Measurements from ENCODE around the gene NLRP6. TPM values are rescaled to one million over a fixed set of nuclear protein-coding genes. Genes with fewer than 3 reads are reported as not detected.
"Not testable (repeated sequence)": the region's sequence is repeated elsewhere in the genome, so short reads cannot be mapped to it uniquely, and the experiment has no call there.

The NLRP6 gene
- total RNA-seq, 1 experiment from 2014 or later: not detected

- DNase-seq, H3K36me3 ChIP-seq, H3K27me3 ChIP-seq, H3K9me3 ChIP-seq: not testable (repeated sequence)
- peak overlapping the region; percentile 70 for H3K4me3 ChIP-seq
Measured at GRCh38 chr11:308740-309665, 30.8 kb downstream of the NLRP6 start.

GRCh38 chr11:309979-310572 is 31.9 kb downstream of the NLRP6 start:
- H3K4me3 ChIP-seq: peak overlapping the region; percentile 70
- not testable (repeated sequence) for H3K27me3 ChIP-seq, DNase-seq, H3K9me3 ChIP-seq
- peaks cover 11% of the 10 kb centered on the region for H3K36me3 ChIP-seq

GRCh38 chr11:311013-311748 is 33.0 kb downstream of the NLRP6 start:
- DNase-seq, H3K27me3 ChIP-seq, H3K9me3 ChIP-seq: not testable (repeated sequence)
- Histone ChIP-seq H3K36me3 (peaks cover 19% of the 10 kb centered on the region), H3K4me3 (peak overlapping the region; percentile 20; the same call in 1 of the 2 replicates)

- no peaks in the 10 kb centered on the region for H3K27me3 ChIP-seq
- peak overlapping the region; percentile 20; the same call in 1 of the 2 replicates for H3K4me3 ChIP-seq
- no peaks in the 10 kb centered on the region for H3K9me3 ChIP-seq
- no peak for DNase-seq
- H3K36me3 ChIP-seq: peaks cover 25% of the 10 kb centered on the region
Measured at GRCh38 chr11:312092-312816, 34.0 kb downstream of the NLRP6 start.

GRCh38 chr11:313304-313786 is 35.1 kb downstream of the NLRP6 start:
- H3K4me3 ChIP-seq: peak overlapping the region; percentile 59
- H3K36me3 ChIP-seq: peaks cover 25% of the 10 kb centered on the region
- no peaks in the 10 kb centered on the region for H3K27me3 ChIP-seq
- DNase-seq: no peak
- H3K9me3 ChIP-seq: no peaks in the 10 kb centered on the region

GRCh38 chr11:313787-314553 is 35.8 kb downstream of the NLRP6 start, which contains the start of gene IFITM1:
Gene IFITM1, plus strand, starts transcription at chr11:314040. Its CDS starts 131 bp downstream, at chr11:314171.
- H3K4me3 ChIP-seq: peak within 1 kb of the TSS; percentile 59
- no peaks in the 10 kb centered on the region for H3K27me3 ChIP-seq
- no peaks in the 10 kb centered on the region for H3K9me3 ChIP-seq
- no peak for DNase-seq
- peaks cover 25% of the 10 kb centered on the region for H3K36me3 ChIP-seq

- not testable (repeated sequence) for H3K9me3 ChIP-seq, DNase-seq, H3K27me3 ChIP-seq
- Histone ChIP-seq H3K4me3 (peak overlapping the region; percentile 59), H3K36me3 (peaks cover 26% of the 10 kb centered on the region)
Measured at GRCh38 chr11:314554-314875, 36.3 kb downstream of the NLRP6 start.

- H3K36me3 ChIP-seq: peaks cover 23% of the 10 kb centered on the region
- no peaks in the 10 kb centered on the region for H3K9me3 ChIP-seq
- no peak for DNase-seq
- no peaks in the 10 kb centered on the region for H3K27me3 ChIP-seq
- H3K4me3 ChIP-seq: peak overlapping the region; percentile 59
Measured at GRCh38 chr11:315051-315481, 36.9 kb downstream of the NLRP6 start.

GRCh38 chr11:315516-315994 is 37.3 kb downstream of the NLRP6 start:
- H3K9me3 ChIP-seq: no peaks in the 10 kb centered on the region
- H3K27me3 ChIP-seq: no peaks in the 10 kb centered on the region
- H3K36me3 ChIP-seq: peaks cover 23% of the 10 kb centered on the region
- H3K4me3 ChIP-seq: peak overlapping the region; percentile 59
- DNase-seq: no peak

GRCh38 chr11:316031-316701 is 38.0 kb downstream of the NLRP6 start:
- Histone ChIP-seq H3K36me3 (peaks cover 23% of the 10 kb centered on the region), H3K4me3 (peak overlapping the region; percentile 59), H3K27me3 (no peaks in the 10 kb centered on the region), H3K9me3 (no peaks in the 10 kb centered on the region)
- no peak for DNase-seq

GRCh38 chr11:316891-317301 is 38.7 kb downstream of the NLRP6 start:
- Histone ChIP-seq H3K9me3 (no peaks in the 10 kb centered on the region), H3K27me3 (no peaks in the 10 kb centered on the region), H3K36me3 (peaks cover 23% of the 10 kb centered on the region), H3K4me3 (peak overlapping the region; percentile 59; the same call in 1 of the 2 replicates)
- no peak for DNase-seq

GRCh38 chr11:317668-318404 is 39.6 kb downstream of the NLRP6 start:
- Histone ChIP-seq H3K4me3 (peak overlapping the region; percentile 15; the same call in 1 of the 2 replicates), H3K36me3 (peaks cover 23% of the 10 kb centered on the region)
- H3K9me3 ChIP-seq, DNase-seq, H3K27me3 ChIP-seq: not testable (repeated sequence)

- peaks cover 23% of the 10 kb centered on the region for H3K36me3 ChIP-seq
- H3K4me3 ChIP-seq: peak overlapping the region; percentile 63
- H3K27me3 ChIP-seq, DNase-seq, H3K9me3 ChIP-seq: not testable (repeated sequence)
Measured at GRCh38 chr11:318405-319120, 40.4 kb downstream of the NLRP6 start.

All from MG63 (cell line).